ENCODE results near the gene RASGEF1B.

RASGEF1B gene

GRCh38 chr4:81466841-81467671, 4.7 kb downstream of the RASGEF1B start:
- DNase-seq (ENCODE audit: low read depth, low spot score) = no peak

- DNase-seq (ENCODE audit: low read depth, low spot score) = no peak
These were observed 6.0 kb downstream of the RASGEF1B start for GRCh38 chr4:81465406-81466340.

- no peak for DNase-seq (ENCODE audit: low read depth, low spot score)
These were observed 10.9 kb downstream of the RASGEF1B start for GRCh38 chr4:81460834-81461233.

- DNase-seq (ENCODE audit: low read depth, low spot score) = no peak
These were observed 11.5 kb downstream of the RASGEF1B start for GRCh38 chr4:81460191-81460701.

GRCh38 chr4:81459228-81459627, 12.5 kb downstream of the RASGEF1B start:
- no peak for DNase-seq (ENCODE audit: low read depth, low spot score)

- no peak for DNase-seq (ENCODE audit: low read depth, low spot score)
These were observed 13.7 kb downstream of the RASGEF1B start for GRCh38 chr4:81457921-81458520.

DNA sequence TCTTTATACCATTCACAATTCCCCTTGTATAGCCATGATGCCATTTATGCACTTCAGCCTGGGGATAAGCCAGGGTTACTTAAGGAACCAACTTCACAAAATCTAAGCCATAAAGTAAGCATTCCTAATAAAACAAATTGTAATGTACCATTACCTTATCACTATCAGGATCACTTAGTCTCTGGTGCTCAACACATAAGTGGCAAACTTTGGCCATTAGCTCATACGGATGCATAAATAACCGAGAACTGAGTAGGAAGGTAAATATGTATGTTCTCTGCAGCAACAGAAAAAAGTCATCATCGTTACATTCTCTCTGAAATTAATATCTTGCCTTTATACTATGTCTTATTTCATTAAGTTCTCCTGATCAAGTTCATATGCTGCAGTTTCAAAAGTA, 14.4 kb downstream of the RASGEF1B start:
- DNase-seq (ENCODE audit: low read depth, low spot score) = no peak

- DNase-seq (ENCODE audit: low read depth, low spot score) = no peak
These were observed 15.8 kb downstream of the RASGEF1B start for GRCh38 chr4:81455897-81456296.

DNA sequence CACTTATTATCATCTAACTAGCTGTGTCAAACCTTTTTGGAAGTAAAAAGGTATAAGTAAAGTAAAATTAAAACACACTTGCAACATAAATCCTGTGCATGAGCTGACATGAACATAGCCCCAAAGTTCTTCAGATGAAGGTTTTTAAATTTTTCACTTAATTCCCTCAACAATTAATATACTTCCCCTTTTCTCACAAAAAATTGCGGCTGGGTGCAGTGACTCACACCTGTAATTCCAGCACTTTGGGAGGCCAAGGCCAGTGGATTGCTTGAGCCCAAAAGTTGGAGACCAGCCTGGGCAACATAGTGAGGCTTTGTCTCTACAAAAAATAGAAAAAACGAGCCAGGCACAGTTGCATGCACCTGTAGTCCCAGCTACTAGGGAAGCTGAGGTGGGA, 16.8 kb downstream of the RASGEF1B start:
- no peak for DNase-seq (ENCODE audit: low read depth, low spot score)

- no peak for DNase-seq (ENCODE audit: low read depth, low spot score)
These were observed 17.2 kb downstream of the RASGEF1B start for GRCh38 chr4:81454499-81454898.

DNA sequence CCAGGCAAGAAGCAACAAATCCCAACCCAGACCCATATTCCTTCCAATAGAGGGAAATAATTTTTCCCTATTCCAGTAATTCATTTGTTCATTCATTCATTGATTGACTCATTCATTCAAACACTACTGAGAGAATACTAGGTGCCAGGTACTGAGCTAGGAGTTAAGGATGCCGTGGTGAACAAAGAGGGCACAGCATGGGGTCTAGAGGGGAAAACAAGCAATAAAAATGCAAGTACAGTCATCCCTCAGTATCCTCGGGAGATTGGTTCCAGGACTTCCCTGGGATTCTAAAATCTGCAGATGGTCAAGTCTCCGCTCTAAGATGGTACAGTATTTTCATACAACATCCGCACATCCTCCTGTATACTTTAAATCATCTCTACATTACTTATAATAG, 18.7 kb downstream of the RASGEF1B start:
- no peak for DNase-seq (ENCODE audit: low read depth, low spot score)

GRCh38 chr4:81452452-81453006, 19.2 kb downstream of the RASGEF1B start:
- no peak for DNase-seq (ENCODE audit: low read depth, low spot score)

DNA sequence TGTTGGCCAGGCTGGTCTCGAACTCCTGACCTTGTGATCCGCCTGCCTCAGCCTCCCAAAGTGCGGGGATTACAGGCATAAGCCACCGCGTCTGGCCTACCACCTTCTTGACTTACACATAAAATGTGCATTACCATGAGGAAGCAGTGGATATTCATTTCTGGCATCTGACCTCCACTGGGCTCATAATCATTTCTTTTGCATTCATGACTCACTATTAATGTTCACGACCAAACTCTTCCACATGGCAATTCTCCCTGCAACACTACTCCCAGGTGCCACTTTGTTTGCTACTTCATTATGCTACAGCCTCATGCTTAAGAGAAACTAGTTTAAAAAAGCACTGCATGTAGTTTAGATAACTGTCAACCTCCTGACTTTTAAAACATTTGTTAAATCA, 22.7 kb downstream of the RASGEF1B start:
- DNase-seq (ENCODE audit: low read depth, low spot score) = no peak

DNA sequence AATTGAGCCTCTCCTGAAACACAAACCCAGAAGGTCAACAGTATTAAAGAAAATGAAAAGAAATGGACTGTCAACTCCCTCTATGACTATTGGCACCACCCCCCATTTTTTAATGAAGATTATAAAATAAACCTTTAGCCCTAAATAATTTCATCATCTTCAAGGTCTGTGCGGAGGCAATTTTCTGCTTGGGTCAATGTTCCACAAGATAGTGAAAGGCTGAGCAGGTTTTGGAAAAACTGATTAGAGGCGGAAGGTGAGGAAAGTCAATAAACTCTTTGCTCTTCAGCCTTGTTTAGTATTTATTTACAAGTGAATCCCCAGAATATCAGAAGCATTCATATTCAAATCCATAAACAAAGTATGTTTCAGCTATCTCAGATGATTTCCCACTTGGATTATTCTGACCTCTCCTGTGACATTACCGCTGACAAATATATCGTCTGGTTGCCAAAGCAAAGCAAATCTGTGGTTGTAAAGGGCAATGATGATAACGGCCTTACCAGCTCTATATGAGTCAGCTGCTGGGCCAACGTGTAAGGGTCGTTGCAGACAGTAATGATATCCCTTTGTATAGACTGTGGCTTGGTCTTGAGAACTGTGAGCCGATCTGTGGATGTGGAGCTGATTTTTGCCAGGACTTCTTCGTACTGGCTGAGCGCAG, 24.0 kb downstream of the RASGEF1B start:
- no peak for DNase-seq (ENCODE audit: low read depth, low spot score)

DNA sequence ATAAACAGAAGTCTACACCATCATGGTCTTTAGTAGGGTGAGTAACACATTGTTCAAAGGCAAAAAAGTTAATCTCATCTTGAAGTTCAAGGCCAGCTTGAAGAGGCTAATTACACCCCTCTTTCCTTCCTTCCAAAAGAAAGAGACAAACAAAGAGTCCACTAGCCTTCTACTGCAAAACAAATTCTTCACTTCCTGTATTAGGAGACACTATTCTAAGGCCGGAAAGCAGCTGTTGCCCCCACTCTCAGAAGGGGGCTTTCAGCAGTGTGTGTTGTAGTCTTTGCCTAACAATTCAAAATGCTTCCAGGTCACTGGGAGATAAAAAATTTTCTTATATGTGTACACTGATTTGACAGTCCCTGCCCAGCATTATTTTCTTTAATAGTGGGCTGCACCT, 25.1 kb downstream of the RASGEF1B start:
- no peak for DNase-seq (ENCODE audit: low read depth, low spot score)

DNA sequence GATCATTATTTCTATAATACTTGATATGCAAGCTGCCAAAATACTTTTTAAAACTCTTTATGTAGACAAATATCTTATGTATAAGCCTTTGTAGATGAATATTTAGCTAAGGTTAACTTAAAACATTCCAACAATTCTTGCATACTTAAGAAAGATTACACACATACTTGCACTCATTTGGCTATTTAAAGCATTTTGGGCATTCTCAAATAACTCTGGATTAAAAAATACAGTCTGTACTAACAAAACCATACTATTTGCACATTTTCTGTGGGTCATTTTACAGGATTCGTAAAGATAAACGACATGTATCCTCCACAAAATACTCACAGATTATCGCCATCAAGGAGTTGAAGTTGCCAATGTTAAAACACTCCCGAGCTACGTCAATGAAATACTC, 26.5 kb downstream of the RASGEF1B start:
- no peak for DNase-seq (ENCODE audit: low read depth, low spot score)

- DNase-seq (ENCODE audit: low read depth, low spot score) = no peak
These were observed 29.1 kb downstream of the RASGEF1B start for GRCh38 chr4:81442484-81443085.

GRCh38 chr4:81440949-81441348, 30.8 kb downstream of the RASGEF1B start:
- DNase-seq (ENCODE audit: low read depth, low spot score) = no peak

DNA sequence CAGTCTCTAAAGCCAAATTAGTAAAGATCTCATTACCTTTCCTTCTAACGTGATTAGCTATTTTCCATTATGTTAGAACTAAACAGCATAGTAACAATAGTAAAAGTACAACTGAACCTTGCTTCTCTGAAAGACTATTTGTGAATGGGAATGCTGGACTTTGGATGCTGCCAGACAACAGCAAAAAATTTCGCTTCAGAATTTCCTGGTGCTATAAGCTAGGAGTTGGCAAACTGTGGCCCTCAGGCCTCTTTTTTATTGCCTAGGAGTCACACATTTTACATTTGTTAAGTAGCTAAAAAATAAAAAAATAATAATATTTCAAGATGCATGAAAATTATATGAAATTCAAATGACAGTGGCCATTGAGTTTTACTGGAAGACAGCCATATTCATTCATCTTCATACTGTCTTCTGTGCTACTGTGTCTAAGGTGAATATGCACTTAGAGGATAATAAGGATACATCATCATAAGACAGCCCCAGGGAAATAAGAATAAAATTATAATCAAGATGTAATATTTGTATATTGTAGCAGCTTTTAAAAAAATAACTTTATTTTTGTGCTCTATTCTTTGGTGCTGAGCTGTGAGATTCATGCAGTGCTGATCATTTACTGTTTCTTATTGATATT, 34.6 kb downstream of the RASGEF1B start:
- DNase-seq (ENCODE audit: low read depth, low spot score) = no peak

- no peak for DNase-seq (ENCODE audit: low read depth, low spot score)
These were observed 35.6 kb downstream of the RASGEF1B start for GRCh38 chr4:81436096-81436495.

Measured in iPS DF 19.7 (cell line).